Esophagus muscularis mucosa (tissue), 2 donors: Measurements from ENCODE around the gene RPL22.

Experiments used
- POLR2A ChIP-seq: fragments of 450-650 bp; IDR thresholded peaks from one replicate; pipeline ENCODE4 v1.6.1; 2017; ENCODE audit warnings: antibody characterized with exemption, moderate library complexity, mild to moderate bottlenecking, low read depth
- POLR2AphosphoS5 ChIP-seq, 2 donors: sonication (generic); formaldehyde crosslinking; IDR thresholded peaks; one replicate each; pipeline ENCODE4 v1.6.1; 2017; ENCODE audit warnings: antibody characterized with exemption in 2 of 2

DNA sequence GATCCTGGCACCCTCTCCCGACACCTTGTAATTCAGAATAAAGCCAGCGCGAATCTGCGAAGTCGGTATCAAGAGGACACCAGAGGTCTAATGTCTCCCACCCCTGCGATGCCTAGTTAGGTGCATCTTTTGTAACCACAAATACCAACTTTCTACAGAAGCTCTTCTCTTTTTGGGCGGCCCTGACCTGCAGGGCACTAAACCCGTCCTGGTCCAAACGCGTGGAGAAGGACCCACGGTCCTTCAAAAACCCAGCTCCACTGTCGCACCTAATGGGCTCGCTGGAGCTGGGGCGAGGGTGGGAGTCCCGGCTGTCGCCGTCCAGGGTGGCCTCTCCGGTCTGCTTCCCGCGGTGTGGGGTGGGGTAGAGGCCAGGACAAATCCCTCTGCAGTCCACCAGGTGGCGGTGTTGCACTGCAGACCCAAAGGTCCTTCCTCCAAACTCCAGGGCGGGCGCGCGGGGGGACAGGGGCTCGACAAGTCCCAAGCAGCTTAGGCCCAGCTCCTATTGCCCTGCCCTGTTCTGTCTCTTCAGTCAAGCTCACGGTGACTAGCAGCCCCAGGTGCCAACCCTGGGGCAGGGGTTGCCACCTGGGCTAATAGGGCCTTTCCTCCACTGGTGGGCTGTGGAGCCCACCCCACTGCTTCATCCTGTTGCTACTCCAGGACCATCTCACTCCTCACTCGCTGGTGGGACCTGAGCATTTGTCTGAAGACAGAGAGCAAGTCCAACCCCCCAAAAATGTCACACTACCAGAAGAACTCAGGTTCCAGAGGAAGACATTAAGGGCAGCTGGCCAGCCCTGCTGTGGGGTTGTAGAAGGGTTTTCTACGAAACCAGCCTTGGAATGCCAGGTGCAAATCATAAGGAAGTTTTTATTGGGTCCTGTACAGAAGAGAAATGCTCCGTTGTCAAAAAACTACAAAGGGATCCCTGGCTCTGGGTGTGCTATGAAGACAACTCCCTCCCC, 47.4 kb upstream of the RPL22 start:
- TF ChIP-seq POLR2AphosphoS5 (IDR thresholded peaks at IDR 0.05) = no peak
- TF ChIP-seq POLR2A = no peak
